Spinal cord (tissue), 10 donors: ENCODE data around the gene LAMA3. TPM values are rescaled to one million over a fixed set of nuclear protein-coding genes. Genes with fewer than 3 reads are reported as not detected.

Experiments
- DNase-seq, 6 donors: peaks; one replicate each; pipeline versions ENCODE4 v3.0.0 to v3.0.0-alpha.2; 2013 to 2015; ENCODE audit warnings: low spot score in 6 of 6, low read depth in 4 of 6
- H3K27ac ChIP-seq: one replicate; pipeline ENCODE4 v1.5.1; 2013; ENCODE audit warnings: low read depth, low read length, control low read depth
- H3K27me3 ChIP-seq: one replicate; pipeline ENCODE4 v1.6.1; 2013; ENCODE audit warnings: low read length; ENCODE audit not compliant: control insufficient read depth, insufficient read depth
- H3K36me3 ChIP-seq: one replicate; pipeline ENCODE4 v1.6.1; 2013; ENCODE audit warnings: low read length; ENCODE audit not compliant: control insufficient read depth, insufficient read depth
- H3K4me1 ChIP-seq: one replicate; pipeline ENCODE4 v1.6.1; 2013; ENCODE audit warnings: low read length; ENCODE audit not compliant: control insufficient read depth, insufficient read depth
- H3K4me3 ChIP-seq: one replicate; pipeline ENCODE4 v1.5.1; 2013; ENCODE audit warnings: low read depth, low read length, control low read depth
- H3K9me3 ChIP-seq: one replicate; pipeline ENCODE4 v1.6.1; 2013; ENCODE audit warnings: low read length; ENCODE audit not compliant: control insufficient read depth, insufficient read depth
- WGBS: methylation state at CpG from one replicate; pipeline ENCODE4 v1.1.5; 2013; ENCODE audit warnings: missing lambda C conversion rate; ENCODE audit not compliant: insufficient coverage; 5-methylcytosine and 5-hydroxymethylcytosine counted together
- polyA plus RNA-seq, 2 donors: library from polyadenylated mRNA; unstranded; fragments of 120-200 nt; gene quantifications; one replicate each; pipeline ENCODE4 v1.2.1, GENCODE V29; 2013; ENCODE audit not compliant: insufficient read length in 2 of 2
- total RNA-seq, 2 donors: library from RNA; depleted of rRNA in 1 of 2; stranded (reverse); fragments of 120-200 nt in 1 of 2; fragments of >200 nt in 1 of 2; gene quantifications; one replicate each; pipeline versions ENCODE4 v1.2.3 to v1.2.4, GENCODE V29; 2013 to 2014
- donor health status: healthy.

Gene LAMA3
- total and polyA plus RNA-seq, 4 donors: 5.8 to 10.4 (median 8.1) TPM

DNA sequence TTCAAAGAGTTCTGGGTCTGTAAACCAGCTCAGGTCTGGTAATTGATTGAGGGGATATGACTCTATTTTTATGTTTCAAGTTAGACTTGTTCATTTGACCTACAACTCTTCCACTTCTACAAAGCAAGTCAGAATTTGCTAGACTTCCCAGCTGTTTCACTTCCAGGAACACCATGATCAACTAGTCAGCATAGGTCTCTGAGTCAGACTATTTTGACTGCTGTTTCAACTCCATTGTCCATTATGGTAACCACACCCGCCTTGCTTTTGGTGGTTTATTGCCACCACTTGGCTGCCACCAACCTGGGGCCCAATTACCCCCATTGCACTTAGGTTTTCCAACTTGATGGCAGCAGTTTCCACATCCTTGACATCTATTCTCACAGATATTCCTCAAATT is 116.6 kb downstream of the LAMA3 start:
- Histone ChIP-seq H3K27me3 (no peaks in the 10 kb centered on the region), H3K36me3 (no peaks in the 10 kb centered on the region), H3K9me3 (no peaks in the 10 kb centered on the region), H3K4me1 (no peaks in the 10 kb centered on the region), H3K4me3 (no peak overlapping the region), H3K27ac (no peak overlapping the region)
- 100% methylated on average over 1 of the region's 1 CpG for WGBS
- no peak for DNase-seq

DNA sequence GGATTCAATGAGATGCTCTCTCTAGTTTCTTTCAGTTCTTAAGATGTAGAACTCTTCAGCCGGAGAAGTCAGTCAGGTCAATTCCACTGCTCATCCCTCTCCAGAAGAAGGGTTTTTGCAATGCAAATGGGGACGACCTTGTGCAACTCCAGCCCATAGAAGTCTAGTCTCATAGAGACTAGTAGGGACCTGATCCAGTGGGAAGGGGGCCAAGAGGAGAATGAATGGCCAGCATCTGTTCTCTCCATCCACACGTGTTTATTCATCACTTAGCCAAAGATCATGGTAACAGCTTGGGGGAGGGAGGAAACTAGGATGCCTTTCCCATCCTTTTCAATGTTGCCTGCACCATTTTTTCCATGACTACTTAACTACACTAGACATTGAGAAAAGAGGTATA is 120.2 kb downstream of the LAMA3 start:
- Histone ChIP-seq H3K4me3 (no peak overlapping the region), H3K27ac (no peak overlapping the region), H3K4me1 (no peaks in the 10 kb centered on the region), H3K27me3 (no peaks in the 10 kb centered on the region), H3K36me3 (no peaks in the 10 kb centered on the region), H3K9me3 (no peaks in the 10 kb centered on the region)
- WGBS: 20% methylated on average over 1 of the region's 3 CpGs
- peak in 2 of 6 donors; percentile 61 to 68 for DNase-seq

GRCh38 chr18:23810396-23810795 is 121.1 kb downstream of the LAMA3 start:
- H3K36me3 ChIP-seq: no peaks in the 10 kb centered on the region
- DNase-seq: no peak
- no peaks in the 10 kb centered on the region for H3K9me3 ChIP-seq
- no peaks in the 10 kb centered on the region for H3K4me1 ChIP-seq
- whole genome bisulfite sequencing: no CpG with 5 or more reads among the region's 3 CpGs
- no peaks in the 10 kb centered on the region for H3K27me3 ChIP-seq
- H3K4me3 ChIP-seq: no peak overlapping the region
- no peak overlapping the region for H3K27ac ChIP-seq

DNA sequence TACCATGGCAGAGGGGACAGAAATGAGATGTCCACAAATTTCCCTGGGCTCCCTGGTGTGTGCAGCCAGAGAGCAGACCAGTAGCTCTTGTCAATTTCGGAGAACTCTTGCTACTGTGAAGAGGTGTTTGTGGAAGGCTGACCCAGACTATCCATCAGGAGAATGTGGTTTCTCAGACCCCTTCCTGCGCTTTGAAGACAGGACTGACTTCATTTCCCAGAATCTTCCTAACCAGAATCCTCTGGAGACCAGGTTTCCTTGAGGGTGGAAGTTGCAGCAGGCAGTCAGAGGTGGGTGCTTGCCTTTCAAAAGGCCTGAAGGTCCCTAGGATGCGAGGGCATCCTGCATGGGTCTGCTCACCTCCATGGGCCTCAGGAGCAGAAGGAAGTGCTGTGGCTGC is 121.9 kb downstream of the LAMA3 start:
- Histone ChIP-seq H3K4me1 (no peaks in the 10 kb centered on the region), H3K9me3 (no peaks in the 10 kb centered on the region), H3K4me3 (no peak overlapping the region), H3K27me3 (no peaks in the 10 kb centered on the region), H3K27ac (no peak overlapping the region), H3K36me3 (no peaks in the 10 kb centered on the region)
- WGBS: 91% methylated on average over 2 of the region's 3 CpGs
- DNase-seq: no peak

DNA sequence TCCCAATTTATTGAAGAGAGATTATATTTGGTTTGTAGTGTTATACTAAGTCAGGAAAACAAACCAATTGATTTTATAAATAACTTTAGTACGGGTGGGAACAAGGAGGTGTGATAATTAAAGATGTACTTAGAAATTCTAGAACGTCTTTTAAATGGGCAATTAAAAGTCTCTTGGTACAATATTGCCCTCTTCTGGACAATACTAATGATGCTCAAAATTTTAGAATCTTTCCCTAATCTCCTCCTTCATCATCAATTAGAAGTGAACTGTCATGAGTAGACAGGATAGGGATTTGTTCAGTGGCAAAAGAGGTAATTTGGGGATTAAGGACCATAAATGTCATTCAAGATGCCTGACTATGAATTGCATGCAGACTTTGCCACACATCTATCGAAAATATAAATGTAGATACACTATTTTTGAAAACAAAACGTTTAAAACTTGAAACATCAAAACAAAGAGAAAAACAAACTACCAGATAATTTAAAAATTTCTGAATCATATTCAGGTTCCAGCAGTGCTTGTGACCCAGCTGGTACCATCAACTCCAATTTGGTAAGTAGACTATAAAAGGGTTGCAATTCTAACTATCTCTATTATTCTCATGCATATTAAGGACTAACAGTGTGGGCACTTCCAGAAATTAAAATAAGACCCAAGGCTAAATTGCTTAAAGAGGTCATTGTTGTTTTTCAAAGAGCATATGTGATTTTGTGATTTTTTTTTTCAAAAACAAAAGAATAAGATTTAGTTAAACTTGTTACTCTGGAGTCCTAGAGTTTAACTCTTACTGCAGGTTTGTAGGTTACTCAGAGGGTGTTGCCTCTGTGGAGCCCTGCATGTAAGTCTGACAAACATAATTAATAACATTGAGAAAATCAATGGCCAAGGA is 123.5 kb downstream of the LAMA3 start:
- Histone ChIP-seq H3K9me3 (no peaks in the 10 kb centered on the region), H3K4me1 (no peaks in the 10 kb centered on the region), H3K27me3 (no peaks in the 10 kb centered on the region), H3K27ac (no peak overlapping the region), H3K4me3 (no peak overlapping the region), H3K36me3 (no peaks in the 10 kb centered on the region)
- DNase-seq: peak in 2 of 6 donors; percentile 55 to 77
- no CpG with 5 or more reads among the region's 4 CpGs for WGBS

DNA sequence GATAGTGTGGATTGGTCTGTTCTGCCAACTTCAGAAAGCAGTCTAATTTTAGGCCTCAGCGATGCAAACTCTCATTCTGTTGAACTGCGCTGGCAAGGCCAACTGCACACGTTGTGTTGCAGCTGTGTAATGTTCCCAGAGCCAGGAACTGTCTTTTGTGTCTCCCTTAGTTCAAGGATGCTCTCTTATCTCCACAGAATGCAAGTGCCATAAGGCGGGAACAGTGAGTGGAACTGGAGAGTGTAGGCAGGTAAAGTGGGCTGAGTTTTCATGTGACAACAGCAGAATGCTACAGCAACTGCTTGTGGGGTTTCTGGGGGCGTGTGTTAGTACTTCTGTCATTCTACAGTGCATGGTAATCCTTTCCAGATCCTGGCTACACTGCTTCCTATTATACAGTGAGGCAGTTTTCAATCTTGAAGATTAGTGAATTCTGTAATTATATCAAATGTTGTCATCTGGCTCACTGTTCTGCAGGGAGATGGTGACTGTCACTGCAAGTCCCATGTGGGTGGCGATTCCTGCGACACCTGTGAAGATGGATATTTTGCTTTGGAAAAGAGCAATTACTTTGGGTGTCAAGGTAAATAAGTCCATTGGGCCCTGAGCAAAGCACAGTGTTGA is 125.8 kb downstream of the LAMA3 start:
- 69% methylated on average over 5 of the region's 7 CpGs for WGBS
- no peaks in the 10 kb centered on the region for H3K9me3 ChIP-seq
- no peak overlapping the region for H3K4me3 ChIP-seq
- H3K27me3 ChIP-seq: no peaks in the 10 kb centered on the region
- H3K27ac ChIP-seq: no peak overlapping the region
- H3K4me1 ChIP-seq: no peaks in the 10 kb centered on the region
- DNase-seq: peak in 2 of 6 donors; percentile 45 to 47
- no peaks in the 10 kb centered on the region for H3K36me3 ChIP-seq

DNA sequence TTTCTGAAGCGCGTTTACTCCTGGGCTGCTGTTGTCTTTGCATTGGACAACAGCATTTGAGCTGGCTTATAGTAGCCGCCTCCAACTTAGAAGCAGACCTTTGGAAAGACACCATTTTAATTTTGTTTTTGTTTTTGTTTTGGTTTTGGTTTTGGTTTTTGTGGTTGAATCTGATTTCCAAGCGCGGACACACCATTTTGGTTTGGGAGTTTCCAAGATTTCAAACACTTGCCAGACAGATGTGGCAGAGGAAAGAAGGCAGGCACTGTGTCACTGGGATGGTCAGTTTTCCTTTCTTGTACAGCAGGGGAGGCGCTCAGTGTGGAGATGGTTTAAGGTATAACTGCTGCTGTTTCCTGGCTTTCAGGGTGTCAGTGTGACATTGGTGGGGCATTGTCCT is 126.8 kb downstream of the LAMA3 start:
- 98% methylated on average over 6 of the region's 6 CpGs for WGBS
- Histone ChIP-seq H3K9me3 (no peaks in the 10 kb centered on the region), H3K27ac (no peak overlapping the region), H3K4me3 (no peak overlapping the region), H3K4me1 (no peaks in the 10 kb centered on the region), H3K36me3 (no peaks in the 10 kb centered on the region), H3K27me3 (no peaks in the 10 kb centered on the region)
- no peak for DNase-seq

- Histone ChIP-seq H3K4me1 (no peaks in the 10 kb centered on the region), H3K36me3 (no peaks in the 10 kb centered on the region), H3K27me3 (no peaks in the 10 kb centered on the region), H3K9me3 (no peaks in the 10 kb centered on the region), H3K4me3 (no peak overlapping the region), H3K27ac (no peak overlapping the region)
- DNase-seq: no peak
- WGBS: 88% methylated on average over 4 of the region's 4 CpGs
Measured at GRCh38 chr18:23816740-23817139, 127.5 kb downstream of the LAMA3 start.

- Histone ChIP-seq H3K4me1 (no peaks in the 10 kb centered on the region), H3K36me3 (no peaks in the 10 kb centered on the region), H3K27ac (no peak overlapping the region), H3K4me3 (no peak overlapping the region), H3K9me3 (no peaks in the 10 kb centered on the region), H3K27me3 (no peaks in the 10 kb centered on the region)
- DNase-seq: no peak
- WGBS: no CpG with 5 or more reads among the region's 1 CpG
Measured at GRCh38 chr18:23819001-23819400, 129.7 kb downstream of the LAMA3 start.
